IPS DF 4.7 (cell line): ENCODE results near the gene ASB8.
"Not testable (repeated sequence)": the region's sequence is repeated elsewhere in the genome, so short reads cannot be mapped to it uniquely, and the experiment has no call there.

ENCODE experiments used
- DNase-seq: peaks from one replicate; pipeline ENCODE4 v3.0.0-alpha.2; 2013; ENCODE audit warnings: low spot score; ENCODE audit errors: extremely low read depth

The ASB8 gene

DNA sequence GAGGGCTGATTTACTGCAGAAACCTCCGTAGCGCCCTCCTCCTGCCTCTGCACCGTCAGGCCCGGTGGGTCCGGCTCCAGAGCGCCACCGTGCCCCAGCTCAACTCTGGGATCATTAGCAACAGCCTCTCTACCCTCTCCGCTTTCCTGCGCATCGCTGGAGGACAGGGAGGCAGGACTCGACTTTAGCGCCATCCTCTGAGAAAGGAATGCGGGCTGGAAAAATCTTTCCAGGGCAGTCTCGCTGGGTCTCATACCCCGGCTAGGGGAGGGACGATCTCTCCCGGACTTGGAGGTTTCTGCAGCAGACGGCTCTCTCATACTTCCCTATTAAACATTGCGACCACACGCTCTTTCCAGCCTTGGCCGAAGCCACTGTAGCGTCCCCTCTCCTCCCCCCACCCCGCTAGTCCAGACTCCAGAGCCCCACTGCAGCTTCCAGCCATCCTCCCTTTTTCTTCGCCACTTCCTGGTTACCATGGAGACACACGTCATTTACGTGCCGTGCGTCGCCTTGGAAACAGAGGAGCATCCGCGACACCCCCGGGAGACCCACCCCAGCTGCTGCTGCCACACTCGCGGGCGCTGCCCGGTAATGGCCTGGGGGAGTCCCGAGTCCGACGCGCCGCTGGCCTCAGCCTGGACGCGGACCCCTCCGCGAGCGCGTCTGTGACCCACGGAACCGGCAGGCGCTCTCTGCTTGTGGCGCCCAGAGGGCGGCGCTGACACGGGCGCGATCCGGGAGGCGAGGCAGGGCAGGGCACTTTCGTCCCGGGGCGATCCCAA, 26.0 kb upstream of the ASB8 start, which contains the start of gene CCDC184:
TSS of gene CCDC184 (plus strand) at position 554 of the 785 bp plus-strand sequence. CDS start 479 bp downstream, outside the sequence.
- DNase-seq, result no peak

DNA sequence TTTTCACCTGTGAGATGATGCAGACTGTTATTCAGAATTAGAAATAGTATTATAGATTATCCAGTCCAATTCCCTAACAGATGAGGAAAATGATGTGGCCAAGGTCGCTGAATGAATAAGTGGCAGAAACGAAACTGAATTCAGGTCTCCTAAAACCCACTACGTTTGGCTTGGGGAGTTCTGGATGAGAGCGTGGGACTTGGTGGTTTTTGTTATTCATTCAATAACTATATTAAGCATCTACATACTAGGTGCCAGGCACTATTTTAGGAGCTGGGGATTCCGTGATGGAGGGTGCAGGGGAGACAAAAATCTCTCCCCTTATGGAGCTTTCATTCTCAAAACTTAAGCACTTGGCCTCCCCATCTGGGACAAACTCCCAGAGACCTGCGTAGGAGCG, 25.3 kb upstream of the ASB8 start:
- DNase-seq, result no peak

DNA sequence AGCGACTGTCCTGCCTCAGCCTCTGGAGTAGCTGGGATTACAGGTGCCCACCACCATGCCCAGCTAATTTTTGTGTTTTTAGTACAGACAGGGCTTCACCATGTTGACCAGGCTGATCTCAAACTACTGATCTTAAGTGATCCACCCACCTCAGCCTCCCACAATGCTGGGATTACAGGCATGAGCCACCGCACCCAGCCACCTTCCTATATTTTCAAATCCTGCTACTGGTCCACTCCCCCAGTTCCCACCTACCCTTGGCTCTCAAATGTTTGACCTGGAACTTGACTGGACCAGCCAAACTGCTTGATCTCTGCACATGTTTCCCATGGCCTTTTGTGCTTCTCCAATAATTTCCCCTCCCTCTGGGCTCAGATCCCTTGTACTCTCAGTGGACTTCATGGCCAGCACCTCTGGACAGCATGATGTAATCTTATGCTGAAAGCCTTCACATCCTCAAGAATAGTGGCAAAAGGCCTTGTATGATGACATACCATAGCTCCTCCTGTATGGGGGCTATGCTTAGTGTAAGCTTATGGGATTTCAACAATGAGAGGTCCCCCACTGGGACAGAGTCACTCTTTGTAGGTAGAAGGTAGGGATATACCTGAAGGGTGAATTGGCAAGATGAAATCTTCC, 23.7 kb upstream of the ASB8 start:
- DNase-seq, result no peak

- DNase-seq, result no peak
Observed at GRCh38 chr12:48180424-48180823, 23.1 kb upstream of the ASB8 start.

DNA sequence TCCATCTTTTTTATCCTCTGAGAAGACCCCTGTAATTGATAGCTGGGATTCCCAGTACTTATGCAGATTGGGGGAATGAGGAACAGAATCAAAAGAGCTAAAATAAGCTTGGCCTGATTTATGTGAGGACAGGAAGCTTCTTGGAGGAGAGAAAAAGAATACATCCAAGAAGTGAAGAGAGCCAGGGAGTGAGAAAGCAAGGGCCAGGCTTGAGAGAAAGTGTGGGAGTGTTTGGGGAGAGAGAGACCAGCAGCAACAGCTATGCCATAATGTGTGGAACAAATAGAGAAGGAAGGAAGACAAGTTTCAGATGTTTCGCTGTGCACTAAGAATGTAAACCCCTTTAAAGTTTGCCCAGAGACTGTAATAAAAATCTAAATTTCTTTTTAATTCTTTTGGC, 22.2 kb upstream of the ASB8 start:
- DNase-seq, result no peak

DNA sequence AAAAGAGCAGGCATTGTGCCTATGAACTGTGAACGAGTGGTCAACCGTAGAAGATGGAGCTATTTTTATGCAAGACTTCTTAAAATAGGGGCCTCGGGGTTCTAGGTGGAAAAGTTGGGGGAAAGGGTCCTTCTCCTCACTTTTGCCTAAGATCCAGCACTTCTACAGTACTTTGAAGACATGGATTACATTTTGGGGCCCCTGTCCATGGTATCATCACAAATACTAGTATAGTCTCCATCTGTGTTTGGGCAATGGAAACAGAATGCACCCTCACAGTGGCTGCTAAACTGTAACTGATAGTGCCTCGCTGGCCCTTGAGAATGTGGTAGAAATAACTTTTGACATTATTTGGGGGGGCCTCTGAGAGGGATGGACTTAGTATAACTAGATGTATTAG, 20.7 kb upstream of the ASB8 start:
- DNase-seq, result no peak

GRCh38 chr12:48176417-48176751, 19.1 kb upstream of the ASB8 start:
- DNase-seq, result no peak

GRCh38 chr12:48175613-48176416, 18.5 kb upstream of the ASB8 start:
- no peak for DNase-seq

DNA sequence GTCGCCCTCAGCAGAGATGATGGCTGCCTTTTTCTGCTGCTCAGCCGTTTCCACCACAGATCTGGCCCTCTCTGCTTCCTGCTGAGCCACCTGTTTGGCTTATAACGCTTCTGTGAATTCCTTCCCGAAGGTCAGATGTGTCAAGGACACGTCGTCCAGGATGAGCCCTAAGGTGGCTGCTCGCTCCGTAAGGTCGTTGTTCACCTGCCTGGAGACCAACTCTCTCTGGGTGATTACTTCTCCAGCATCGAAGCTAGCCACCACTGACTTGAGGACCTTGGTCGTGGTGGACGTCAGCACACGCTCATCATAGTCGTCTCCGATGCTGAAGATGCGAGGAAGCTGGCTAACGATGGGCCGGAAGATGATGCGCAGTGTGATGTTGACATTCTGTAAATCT, 11.7 kb upstream of the ASB8 start:
- DNase-seq, result no peak

- no peak for DNase-seq
Observed at GRCh38 chr12:48165089-48165981, 8.0 kb upstream of the ASB8 start.

DNA sequence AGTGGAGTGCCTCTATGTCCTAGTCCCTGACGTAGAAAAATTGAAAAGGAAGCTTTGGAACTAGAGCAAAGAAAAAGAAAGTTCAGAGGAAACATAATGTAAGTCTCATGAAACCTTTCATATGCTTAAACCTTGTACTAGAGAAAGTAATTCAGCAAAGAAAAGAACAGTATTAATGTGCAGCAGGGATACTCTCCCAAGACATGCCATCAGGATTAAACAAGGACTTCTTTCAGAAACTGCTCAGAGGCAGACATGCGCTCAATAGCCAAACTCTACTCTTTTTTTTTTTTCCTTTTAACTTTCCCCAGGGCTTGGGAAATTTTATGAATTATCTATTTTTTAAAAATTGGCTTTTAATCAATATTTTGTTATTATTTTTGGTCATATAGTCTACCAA, 7.1 kb upstream of the ASB8 start:
- no peak for DNase-seq

DNA sequence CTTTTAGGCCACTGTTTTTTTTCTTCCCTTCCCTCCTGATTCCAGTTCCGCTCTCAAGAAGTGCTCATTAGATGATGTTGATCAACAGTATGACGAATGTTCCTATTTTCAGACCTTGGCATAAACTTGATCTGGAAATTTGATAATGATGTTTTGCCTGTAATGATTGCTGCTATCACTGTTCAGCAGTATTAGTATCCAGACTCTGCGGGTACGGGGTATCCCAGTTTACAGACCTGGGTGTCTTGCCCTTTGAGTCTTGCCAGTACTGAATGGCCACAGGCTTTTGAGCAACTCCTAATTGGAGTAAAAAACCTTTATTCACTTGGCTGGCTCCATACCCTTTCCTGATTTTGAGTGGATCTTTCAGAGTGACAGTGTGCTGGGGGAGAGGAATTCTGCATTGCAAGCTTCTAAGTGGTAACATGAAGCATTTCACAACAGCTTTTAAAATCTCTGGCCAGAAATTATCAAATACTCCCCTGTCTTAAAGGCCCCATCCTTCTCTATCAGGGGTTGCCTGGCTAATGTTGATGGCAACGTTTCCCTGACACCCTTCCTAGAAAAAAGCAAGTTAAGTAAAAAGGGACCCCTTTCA, 5.9 kb upstream of the ASB8 start:
- no peak for DNase-seq

DNA sequence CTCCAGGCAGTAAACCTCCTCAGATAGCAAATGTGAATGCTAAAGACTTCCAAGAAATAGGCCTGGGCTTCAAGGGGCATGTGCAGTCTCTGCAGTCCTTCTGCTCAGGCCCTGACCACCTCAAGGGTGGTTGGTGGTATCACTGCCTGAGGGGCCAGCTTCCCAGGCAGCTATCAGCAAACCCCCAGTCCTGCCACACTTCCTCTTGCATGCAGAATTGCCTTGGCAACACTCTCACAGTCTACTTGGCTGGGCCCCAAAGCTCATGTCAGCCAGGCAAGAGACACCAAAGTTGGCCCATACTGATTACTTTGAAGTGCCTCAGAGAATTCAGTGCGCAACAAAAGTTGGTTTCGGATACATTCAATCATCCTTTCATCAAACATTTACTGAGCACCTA, 3.5 kb upstream of the ASB8 start:
- no peak for DNase-seq

DNA sequence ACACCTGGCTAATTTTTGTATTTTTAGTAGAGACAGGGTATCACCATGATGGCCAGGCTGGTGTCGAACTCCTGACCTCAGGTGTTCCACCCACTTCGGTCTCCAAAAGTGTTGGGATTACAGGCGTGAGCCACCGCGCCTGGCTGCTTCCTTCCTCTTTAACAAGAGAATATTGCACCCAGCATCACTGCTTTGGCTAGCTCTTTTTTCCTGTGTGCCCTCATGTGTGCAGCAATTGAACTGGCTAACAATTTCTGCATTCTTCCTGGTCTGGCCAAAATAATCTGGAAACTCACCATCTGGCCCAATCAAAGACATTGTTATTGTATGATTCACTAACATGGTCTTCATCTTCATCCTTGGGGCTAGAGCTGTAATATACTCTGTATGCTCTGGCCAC, 2.7 kb upstream of the ASB8 start:
- DNase-seq, result no peak

GRCh38 chr12:48157889-48158370, 615 bp upstream of the ASB8 start:
- no peak for DNase-seq

DNA sequence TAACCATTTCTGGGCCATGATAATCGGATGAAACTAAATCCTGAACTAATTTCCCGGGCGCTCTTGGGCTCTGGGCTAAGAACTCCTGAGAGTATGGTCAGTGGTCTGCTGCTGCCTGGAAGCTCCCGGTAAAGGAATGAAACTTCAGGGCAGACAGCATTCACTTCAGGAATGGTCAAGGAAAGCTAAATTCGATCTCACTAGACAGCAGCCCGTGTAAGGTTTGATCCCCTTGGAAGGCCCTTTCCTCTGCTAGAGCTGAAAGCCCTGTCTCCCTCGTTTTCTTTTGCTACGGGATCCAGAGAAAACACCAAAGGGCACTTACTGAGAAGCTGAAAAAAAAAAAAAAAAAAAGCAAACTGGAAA, 680 bp downstream of the ASB8 start:
- no peak for DNase-seq

GRCh38 chr12:48155786-48156185, 1.5 kb downstream of the ASB8 start:
- DNase-seq, result not testable (repeated sequence)

DNA sequence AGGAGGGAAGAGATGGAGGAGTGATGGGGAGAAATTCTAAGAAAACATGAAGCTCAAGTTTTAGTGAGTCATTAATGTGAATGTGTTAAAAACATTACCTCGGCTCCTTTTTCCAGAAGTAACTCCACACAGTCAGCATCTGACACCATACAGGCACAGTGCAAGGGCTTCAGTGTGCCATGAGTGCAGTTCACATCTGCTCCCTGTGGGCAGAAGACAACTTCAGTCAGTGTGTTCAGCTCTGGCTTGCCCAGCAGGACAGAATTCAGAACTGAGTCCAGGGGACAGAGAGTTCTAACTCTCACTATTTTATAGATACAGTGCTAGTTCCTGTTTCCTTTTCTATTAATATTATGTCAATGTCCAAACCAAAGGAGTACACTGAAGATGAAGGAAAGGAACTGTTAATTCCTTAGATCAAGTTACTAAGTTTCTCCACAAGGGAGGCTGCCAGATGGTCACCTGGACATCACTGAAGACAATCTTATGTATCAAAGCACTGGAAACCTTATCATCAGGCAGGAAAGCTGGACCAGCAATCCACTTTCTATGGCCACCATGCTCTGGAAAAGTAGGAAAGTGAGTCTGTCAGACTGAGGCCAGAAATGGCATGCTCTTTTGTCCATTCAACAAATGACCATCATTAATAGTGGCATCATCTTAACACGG, 6.1 kb downstream of the ASB8 start:
- no peak for DNase-seq

DNA sequence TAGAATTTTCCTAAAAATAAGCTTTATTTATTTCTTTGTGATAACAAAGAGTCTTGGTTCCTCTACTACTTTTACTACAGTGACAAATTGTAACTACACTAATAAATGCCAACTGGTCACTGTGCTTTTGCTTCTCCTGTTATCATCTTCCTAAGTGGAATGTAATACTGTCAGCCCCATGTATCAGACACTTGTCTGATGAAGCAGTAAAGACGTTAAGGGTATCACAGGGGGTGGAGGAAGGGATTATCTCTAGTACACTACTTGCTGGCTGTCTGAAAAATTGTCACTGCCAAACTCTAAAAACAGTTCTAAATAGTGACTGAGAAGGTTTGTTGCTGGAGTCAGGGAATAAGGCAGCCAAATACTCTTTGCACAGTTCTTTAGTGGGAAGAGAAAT, 11.3 kb downstream of the ASB8 start:
- no peak for DNase-seq

- no peak for DNase-seq
Observed at GRCh38 chr12:48143898-48144297, 13.4 kb downstream of the ASB8 start.
